MM.1S (cell line): Measurements from ENCODE around the gene GAST.

ENCODE experiments used
- DNase-seq: peaks from one replicate; pipeline ENCODE4 v3.0.0-alpha.2; 2015
- H2AFZ ChIP-seq: fragments of 300-600 bp; sonication (generic); 2 replicates; pipeline ENCODE4 v1.6.0; 2016; ENCODE audit warnings: antibody characterized with exemption, low read length
- H3F3A ChIP-seq: fragments of 300-600 bp; sonication (generic); 2 replicates; pipeline ENCODE4 v1.6.1; 2016; ENCODE audit warnings: mild to moderate bottlenecking, antibody characterized with exemption, low read length, moderate library complexity, mixed read lengths; ENCODE audit not compliant: insufficient read depth
- H3K27ac ChIP-seq: fragments of 300-600 bp; sonication (generic); 2 replicates; pipeline ENCODE4 v1.5.1; 2016; ENCODE audit warnings: mild to moderate bottlenecking, low read length
- H3K27me3 ChIP-seq: fragments of 300-600 bp; sonication (generic); replicated peaks from 2 replicates; pipeline ENCODE4 v1.6.0; 2016; ENCODE audit warnings: low read length; ENCODE audit not compliant: insufficient read depth
- H3K36me3 ChIP-seq: fragments of 300-600 bp; sonication (generic); replicated peaks from 2 replicates; pipeline ENCODE4 v1.6.1; 2016; ENCODE audit warnings: mild to moderate bottlenecking, low read length, mixed read lengths; ENCODE audit not compliant: insufficient read depth
- H3K4me1 ChIP-seq: fragments of 300-600 bp; sonication (generic); 2 replicates; pipeline ENCODE4 v1.6.1; 2016; ENCODE audit warnings: low read length, mixed read lengths
- H3K4me2 ChIP-seq: fragments of 300-600 bp; sonication (generic); 2 replicates; pipeline ENCODE4 v1.6.0; 2016; ENCODE audit warnings: low read depth, low read length
- H3K4me3 ChIP-seq: fragments of 300-600 bp; sonication (generic); 2 replicates; pipeline ENCODE4 v1.5.1; 2016; ENCODE audit warnings: low read length, mixed read lengths
- H3K79me2 ChIP-seq: fragments of 300-600 bp; sonication (generic); 2 replicates; pipeline ENCODE4 v1.6.1; 2016; ENCODE audit warnings: mixed run types, low read length, mixed read lengths
- H3K9ac ChIP-seq: fragments of 300-600 bp; sonication (generic); 2 replicates; pipeline ENCODE4 v1.6.1; 2016; ENCODE audit warnings: low read length, mixed read lengths
- H3K9me2 ChIP-seq: fragments of 300-600 bp; sonication (generic); replicated peaks from 2 replicates; pipeline ENCODE4 v1.6.1; 2016; ENCODE audit warnings: mild to moderate bottlenecking, low read length, mixed read lengths; ENCODE audit not compliant: insufficient read depth
- H3K9me3 ChIP-seq: fragments of 300-600 bp; sonication (generic); replicated peaks from 2 replicates; pipeline ENCODE4 v1.6.1; 2016; ENCODE audit warnings: mild to moderate bottlenecking, low read length, mixed read lengths; ENCODE audit not compliant: insufficient read depth
- H4K20me1 ChIP-seq: fragments of 300-600 bp; sonication (generic); 2 replicates; pipeline ENCODE4 v1.6.1; 2016; ENCODE audit warnings: mild to moderate bottlenecking, low read length, moderate library complexity, mixed read lengths; ENCODE audit not compliant: insufficient read depth
- CTCF ChIP-seq: fragments of 300-600 bp; sonication (generic); IDR thresholded peaks from 2 replicates; pipeline ENCODE4 v1.5.1; 2016; ENCODE audit warnings: antibody characterized with exemption, low read length, mixed read lengths
- EZH2 ChIP-seq: fragments of 300-600 bp; sonication (generic); optimal IDR thresholded peaks from 2 replicates; pipeline ENCODE3; 2017; ENCODE audit warnings: low read depth, mild to moderate bottlenecking, antibody characterized with exemption, low read length, mixed read lengths
- EZH2phosphoT487 ChIP-seq: fragments of 300-600 bp; sonication (generic); IDR thresholded peaks from 2 replicates; pipeline ENCODE4 v1.6.1; 2018; ENCODE audit warnings: antibody characterized with exemption, low read length

GAST gene

GRCh38 chr17:41702712-41703111 lies 9.4 kb upstream of the GAST start:
- Histone ChIP-seq H3K9me3 (no peaks in the 10 kb centered on the region), H3K9ac (no peak overlapping the region), H3K79me2 (no peaks in the 10 kb centered on the region), H3K27ac (no peak overlapping the region), H3F3A (no peaks in the 10 kb centered on the region), H3K4me3 (no peak overlapping the region), H3K4me1 (peaks cover 3% of the 10 kb centered on the region; the same call in 1 of the 2 replicates), H4K20me1 (no peaks in the 10 kb centered on the region), H3K27me3 (no peaks in the 10 kb centered on the region), H2AFZ (no peak overlapping the region), H3K36me3 (no peaks in the 10 kb centered on the region), H3K9me2 (no peaks in the 10 kb centered on the region), H3K4me2 (no peak overlapping the region)
- DNase-seq: no peak
- TF ChIP-seq EZH2: no peak
- TF ChIP-seq CTCF: no peak
- no peak for TF ChIP-seq EZH2phosphoT487

DNA sequence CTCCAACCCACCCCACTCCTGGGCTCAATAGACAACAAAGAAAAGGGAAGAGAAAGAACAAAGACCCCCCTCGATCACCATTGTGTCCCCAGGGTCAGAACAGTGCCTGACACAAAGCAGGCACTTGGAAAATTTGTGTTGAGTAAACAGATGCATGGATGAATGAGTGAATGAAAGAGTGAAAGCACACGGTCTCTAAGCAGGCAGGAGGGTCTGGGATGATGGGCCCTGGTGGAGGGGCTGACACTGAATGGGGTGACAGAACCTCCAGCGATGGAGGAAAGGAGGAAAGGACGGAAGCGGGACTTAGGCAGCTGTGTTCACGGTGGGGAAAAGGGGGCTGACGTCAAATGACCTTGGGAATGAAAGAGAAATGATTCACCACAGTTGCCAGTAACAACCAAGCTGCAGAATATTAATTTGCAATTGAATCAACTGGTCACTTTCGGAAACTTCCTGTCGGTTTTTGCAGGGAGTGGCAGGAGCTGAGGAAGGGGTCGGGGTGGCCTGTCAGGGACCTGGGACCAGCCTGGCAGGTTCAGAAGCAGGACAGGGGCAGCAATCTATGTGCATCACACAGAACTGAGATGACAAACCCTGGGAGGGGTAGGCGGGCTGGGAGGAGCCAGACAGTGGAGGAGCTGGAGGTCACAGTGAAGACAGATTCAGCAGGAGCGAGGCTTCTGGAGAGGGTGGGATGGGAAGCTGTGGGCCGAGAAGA lies 6.7 kb upstream of the GAST start:
- DNase-seq: no peak
- H3K36me3 ChIP-seq: no peaks in the 10 kb centered on the region
- no peaks in the 10 kb centered on the region for H3K9me2 ChIP-seq
- H3K4me1 ChIP-seq: no peaks in the 10 kb centered on the region
- H3F3A ChIP-seq: no peaks in the 10 kb centered on the region
- no peak overlapping the region for H3K4me2 ChIP-seq
- no peak overlapping the region for H3K9ac ChIP-seq
- no peaks in the 10 kb centered on the region for H3K9me3 ChIP-seq
- H3K4me3 ChIP-seq: no peak overlapping the region
- H3K27me3 ChIP-seq: no peaks in the 10 kb centered on the region
- no peaks in the 10 kb centered on the region for H4K20me1 ChIP-seq
- no peaks in the 10 kb centered on the region for H3K79me2 ChIP-seq
- no peak overlapping the region for H2AFZ ChIP-seq
- no peak for TF ChIP-seq CTCF
- no peak for TF ChIP-seq EZH2phosphoT487
- TF ChIP-seq EZH2: no peak
- H3K27ac ChIP-seq: no peak overlapping the region

GRCh38 chr17:41707803-41708669 lies 4.1 kb upstream of the GAST start:
- Histone ChIP-seq H3K79me2 (no peaks in the 10 kb centered on the region), H3K4me2 (no peak overlapping the region), H3K27ac (no peak overlapping the region), H4K20me1 (no peaks in the 10 kb centered on the region), H2AFZ (no peak overlapping the region), H3K9ac (no peak overlapping the region), H3F3A (no peaks in the 10 kb centered on the region), H3K4me1 (no peaks in the 10 kb centered on the region), H3K9me3 (no peaks in the 10 kb centered on the region), H3K36me3 (no peaks in the 10 kb centered on the region), H3K9me2 (no peaks in the 10 kb centered on the region), H3K27me3 (no peaks in the 10 kb centered on the region), H3K4me3 (no peak overlapping the region)
- no peak for TF ChIP-seq EZH2phosphoT487
- TF ChIP-seq CTCF: no peak
- no peak for TF ChIP-seq EZH2
- DNase-seq: no peak
